NCI-H1436 (cell line): ENCODE results near the gene GP9.
A peak's percentile ranks its signal among the peaks of the same experiment; 100 is the strongest.
"Not testable (repeated sequence)": the region's sequence is repeated elsewhere in the genome, so short reads cannot be mapped to it uniquely, and the experiment has no call there.

ENCODE experiments used
- DNase-seq: peaks from one replicate; lab custom pipeline; 2025; lab: John Stamatoyannopoulos, UW

GP9 gene

DNA sequence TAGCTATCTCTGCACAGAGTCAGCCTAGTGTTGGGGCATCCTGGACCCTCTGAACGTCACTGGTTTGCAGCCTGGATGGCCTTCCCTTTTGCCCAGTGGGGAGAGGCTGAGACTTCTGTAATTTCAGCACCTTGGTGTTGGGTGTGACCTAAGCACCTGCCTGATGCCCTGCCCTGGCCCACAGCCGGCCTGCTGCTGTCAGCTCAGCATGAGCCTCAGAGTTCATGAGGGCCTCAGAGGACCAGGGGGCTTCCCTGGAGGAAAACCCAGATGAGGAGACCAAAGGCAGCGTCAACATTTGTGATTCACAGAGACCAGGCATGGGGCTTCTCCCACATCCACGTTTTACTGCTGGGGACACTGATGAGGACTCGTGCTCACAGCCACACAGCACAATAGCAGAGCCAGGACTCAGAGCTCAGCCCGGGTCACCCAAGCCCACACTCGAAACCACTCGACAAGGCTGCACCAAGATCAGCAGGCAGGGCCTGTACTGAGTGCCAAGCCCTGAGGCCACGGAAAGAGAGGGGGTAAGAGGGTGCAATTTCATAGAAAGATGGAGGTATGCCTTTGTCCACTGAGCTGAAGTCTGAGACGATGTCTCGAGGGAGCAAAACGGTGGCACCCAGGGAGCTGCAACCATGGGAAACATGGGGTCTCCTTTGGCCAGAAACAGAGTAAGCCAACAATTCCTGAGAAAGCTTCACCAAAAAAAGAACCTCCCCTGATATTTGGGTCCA, 9.9 kb upstream of the GP9 start:
- DNase-seq: no peak

DNA sequence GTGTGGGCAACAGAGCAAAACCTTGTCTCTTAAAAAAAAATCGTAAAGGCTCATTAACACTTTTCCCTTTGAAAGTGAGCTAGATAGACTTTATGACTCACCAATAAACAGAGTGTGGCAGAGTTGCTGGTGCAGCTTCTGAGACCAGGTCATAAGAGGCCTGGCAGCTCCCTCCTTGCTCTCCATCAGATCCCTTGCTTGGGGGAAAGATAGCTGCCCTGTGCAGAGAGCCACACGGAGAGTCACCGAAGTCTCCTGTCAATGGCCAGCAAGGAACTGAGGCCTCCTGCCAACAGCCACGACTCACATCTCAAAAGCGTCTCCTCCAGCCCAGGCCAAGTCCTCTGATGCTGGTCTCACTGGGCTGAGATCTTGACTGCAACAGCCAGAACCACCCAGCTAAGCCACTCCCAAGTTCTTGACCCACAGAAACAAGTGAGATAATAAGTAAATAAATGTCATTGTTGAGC, 8.7 kb upstream of the GP9 start:
- no peak for DNase-seq

DNA sequence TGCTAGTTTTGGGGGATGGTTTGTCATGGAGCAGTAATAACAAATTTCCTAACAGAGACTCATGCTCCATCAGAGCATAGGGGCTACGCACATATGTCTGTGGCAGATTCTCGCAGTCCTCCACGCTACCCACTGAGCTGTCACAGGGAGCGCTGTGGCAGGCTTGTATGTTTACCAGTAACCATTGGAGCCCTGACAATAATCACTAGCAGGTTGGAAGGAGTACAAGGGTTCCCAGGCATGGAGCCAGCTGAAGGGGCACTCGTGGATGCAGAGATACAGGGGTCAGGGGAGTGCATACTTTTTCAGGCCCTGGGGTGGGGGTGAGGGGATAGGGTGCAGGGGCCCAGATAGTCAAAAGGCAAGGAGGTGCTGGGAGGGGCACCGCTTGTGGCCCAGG, 7.9 kb upstream of the GP9 start:
- no peak for DNase-seq

DNA sequence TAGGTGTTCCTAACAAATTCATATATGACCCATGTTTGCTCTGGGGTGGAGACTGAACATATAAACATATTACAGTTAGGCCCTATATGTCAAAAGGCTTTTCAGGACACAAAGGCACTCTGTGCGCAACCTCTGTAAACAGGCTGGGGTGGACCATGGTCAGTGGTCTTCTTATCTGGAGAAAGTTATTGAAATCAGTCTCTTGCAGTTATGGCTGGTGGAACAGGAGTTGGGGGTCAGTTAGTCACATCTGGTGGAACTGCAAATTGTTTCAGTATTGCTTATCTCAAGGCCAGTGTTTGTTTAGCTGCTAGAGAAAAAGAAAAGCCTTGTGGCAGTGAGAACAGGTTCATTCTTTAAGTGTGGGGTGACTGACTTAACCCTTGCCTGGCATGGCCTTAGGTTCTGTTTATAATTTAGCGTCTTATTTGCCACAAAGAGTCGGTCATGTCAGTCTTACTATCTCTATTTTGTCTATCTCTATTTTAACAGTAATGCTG, 5.9 kb upstream of the GP9 start:
- no peak for DNase-seq

DNA sequence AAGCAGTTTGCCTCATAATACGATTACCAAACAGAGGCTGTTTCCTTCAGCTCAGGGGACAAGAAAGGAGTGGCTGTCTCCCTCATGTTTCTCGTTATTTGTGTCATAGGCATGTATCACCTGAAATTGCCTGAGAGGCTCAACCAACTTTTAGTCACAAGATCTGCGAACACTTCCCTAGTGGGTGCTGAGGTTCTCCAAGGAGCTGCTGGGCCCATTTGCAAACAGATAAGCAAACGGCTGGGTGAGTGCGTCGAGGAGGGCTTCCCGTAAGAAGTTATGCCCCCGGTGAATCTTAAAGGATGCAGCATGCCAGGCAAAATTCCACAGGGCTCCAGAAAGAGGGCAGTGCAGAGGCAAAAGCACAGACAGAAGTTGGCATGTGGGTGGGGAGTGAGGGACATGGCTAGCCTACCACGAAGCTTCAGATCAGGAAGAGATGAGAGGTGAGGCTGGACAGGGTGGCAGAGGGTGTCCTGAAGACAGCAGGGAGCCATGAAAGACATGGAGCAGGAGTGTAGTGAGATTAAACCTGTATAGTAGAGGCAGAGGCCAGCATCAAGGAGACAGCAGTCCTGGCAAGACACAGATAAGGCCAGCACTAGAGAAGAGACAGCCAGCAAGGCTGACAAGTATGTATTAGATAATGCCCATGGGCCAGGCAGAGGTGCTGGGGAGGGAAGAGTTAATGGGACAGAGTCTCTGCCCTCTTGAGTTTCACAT, 4.0 kb upstream of the GP9 start:
- no peak for DNase-seq

DNA sequence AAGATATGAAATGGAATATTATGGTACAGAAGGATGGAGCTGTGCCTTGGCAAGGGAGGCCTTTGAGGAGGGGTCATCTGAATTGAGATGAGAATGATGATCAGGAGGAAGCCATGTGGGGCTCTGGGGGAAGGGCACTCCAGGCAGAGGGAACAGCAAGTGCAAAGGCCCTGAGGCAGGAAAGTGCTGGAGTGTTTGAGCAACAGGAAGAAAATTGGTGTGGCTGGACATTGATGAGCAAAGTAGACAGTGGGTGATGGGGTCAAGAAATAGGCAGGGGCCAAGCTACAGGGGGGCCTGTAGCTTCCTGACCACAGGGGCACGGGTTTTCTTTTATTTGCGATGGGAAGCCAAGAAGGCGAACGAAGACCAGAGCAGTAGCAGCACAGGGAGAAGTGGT, 3.3 kb upstream of the GP9 start:
- no peak for DNase-seq

DNA sequence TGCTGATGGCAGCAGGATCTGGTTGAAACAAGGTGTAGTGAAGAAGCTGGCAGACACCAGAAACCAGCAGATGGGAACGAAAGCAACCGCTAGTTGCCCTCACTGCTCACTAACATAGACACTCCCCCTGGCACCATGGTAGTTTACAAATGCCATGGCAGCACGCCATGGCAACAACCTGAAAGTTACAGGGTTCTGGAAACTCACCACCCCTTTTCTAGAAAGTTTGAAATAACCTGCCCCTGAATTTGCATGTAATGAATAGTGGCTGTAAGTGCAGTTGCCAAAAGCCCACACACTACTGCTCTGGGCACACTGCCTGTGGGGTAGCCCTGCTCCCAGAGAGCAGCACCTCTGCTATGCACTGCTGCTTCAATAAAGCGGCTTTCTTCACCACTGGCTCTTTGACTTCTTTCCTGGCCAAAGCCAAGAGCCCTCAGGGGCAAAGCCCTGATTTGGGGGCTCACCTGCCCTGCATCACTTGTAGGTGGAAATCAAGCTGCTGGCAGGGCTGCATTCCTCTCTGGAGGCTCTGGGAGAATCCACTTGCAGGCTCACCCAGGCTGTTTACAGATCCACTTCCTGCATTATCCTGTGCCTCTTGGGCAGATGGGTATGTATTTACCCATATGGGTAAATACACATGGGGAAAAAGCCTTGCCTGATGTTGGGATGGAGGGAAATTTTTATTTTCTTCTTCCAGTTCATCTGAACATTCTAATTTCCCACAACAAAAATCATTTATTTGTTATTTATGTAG, 2.0 kb upstream of the GP9 start:
- DNase-seq: peak; percentile 10

DNA sequence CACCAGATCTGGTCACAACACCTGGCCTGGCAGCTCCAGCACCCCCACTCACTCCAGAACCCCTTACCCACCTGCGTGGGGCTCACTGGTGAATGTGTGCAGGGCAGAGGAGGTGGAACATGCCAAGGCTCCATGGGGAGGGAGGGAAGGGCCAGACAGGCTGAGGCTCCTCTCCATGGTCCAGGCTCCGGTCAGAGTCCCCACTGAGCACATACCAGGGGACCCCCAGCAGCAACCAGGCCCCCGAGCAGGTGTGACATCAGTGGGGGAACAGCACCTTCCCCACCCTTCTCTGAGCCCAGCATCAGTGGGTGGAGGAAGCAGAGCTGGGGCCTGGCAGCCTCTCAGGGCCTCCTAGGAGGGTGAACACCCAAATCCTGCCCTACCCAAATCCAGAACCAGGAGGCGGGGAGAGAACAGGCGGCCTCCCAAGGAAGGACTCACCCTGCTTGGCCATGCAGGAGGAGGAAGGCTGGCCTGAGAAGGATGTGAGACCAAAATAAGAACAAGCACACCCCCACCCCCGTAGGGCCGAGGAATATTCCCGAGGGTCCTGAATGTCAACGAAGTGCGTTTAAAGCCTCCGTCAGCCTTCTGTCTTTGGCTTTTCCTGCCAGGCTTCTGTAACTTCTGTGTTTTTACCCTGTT, 1.1 kb upstream of the GP9 start:
- DNase-seq: no peak

DNA sequence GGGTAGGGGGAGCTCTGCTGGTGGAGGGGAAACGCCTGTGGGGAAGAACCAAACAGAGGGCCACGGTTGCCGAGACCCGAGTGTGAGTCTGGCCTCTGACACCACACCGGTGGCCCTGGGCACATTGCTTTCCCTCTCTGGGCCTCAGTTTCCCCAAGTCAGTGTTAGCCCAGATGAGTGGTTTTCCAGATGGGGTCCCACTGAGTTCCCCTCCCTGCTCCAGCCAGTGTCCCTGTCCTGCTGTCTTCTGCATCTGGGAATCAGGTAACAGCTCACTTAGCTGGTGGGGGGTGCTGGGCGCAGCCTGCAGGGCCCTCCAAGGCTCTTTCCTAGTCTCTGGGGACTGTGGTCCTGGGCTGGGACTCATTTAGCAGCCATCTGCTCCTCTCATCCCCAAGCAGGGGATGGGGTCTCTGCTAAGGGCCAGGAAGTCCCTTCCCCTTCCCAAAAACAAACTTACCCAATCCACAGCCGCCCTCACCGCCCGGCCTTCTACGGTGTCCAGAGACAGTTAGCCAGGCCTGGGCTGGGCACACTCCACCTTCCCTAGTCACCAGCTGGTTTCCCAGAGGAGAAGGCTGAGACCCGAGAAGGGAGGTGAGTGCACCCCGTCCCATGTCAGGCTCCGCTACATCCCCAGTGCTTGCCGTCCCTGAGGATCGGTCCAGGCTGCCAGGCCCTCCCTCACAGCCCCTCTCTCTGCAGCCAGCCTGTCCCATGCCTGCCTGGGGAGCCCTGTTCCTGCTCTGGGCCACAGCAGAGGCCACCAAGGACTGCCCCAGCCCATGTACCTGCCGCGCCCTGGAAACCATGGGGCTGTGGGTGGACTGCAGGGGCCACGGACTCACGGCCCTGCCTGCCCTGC, 676 bp downstream of the GP9 start:
- DNase-seq: no peak

DNA sequence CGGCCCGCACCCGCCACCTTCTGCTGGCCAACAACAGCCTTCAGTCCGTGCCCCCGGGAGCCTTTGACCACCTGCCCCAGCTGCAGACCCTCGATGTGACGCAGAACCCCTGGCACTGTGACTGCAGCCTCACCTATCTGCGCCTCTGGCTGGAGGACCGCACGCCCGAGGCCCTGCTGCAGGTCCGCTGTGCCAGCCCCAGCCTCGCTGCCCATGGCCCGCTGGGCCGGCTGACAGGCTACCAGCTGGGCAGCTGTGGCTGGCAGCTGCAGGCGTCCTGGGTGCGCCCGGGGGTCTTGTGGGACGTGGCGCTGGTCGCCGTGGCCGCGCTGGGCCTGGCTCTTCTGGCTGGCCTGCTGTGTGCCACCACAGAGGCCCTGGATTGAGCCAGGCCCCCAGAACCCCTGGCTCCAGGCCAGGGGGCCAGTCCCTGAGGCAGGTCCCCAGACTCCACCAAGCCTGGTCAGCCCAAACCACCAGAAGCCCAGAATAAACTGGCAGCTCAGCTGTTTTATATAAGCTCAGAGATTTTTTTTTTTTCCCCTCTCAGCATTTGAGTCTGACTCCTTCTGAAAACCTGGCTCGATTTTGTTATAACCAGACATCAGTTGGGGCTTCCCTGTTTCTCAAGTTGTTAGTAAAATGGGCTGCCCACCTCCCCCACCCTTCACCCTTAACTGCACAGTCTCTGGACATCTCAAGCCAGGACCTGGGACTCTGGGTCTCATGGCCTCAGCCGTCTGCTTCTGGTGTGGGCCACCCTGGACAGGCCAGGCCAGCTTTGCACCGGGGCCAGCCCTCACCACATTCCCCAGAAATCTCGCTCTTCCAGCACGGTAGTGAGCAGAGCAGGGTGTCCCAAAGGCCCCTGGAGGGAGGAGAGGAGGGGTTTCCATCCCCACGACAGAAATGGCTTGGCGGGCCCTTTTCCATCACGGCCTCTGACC, 1.6 kb downstream of the GP9 start:
- DNase-seq: no peak

DNA sequence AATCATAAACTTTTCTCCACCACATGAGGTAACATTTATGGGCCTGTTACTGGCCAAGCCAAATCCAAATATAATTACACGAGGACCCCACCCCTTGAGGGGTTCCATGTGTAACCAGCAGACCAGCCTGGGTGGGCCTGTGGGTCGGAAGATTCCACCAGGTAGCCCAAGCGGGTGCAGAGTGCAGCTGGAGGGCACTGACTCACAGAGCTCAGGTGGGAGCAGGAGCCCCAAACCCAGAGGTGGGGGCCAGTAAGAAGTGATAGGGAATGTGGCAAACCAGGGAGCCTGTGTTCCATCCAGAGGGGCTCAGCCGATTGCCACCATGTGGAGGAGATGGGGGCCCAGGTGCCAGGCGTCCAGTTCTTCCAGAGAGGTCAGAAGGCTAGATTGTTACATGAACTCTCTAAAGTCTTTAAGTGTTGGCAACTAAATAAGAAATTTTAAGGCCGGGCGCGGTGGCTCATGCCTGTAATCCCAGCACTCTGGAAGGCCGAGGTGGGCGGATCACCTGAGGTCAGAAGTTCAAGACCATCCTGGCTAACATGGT, 2.6 kb downstream of the GP9 start:
- DNase-seq: no peak

DNA sequence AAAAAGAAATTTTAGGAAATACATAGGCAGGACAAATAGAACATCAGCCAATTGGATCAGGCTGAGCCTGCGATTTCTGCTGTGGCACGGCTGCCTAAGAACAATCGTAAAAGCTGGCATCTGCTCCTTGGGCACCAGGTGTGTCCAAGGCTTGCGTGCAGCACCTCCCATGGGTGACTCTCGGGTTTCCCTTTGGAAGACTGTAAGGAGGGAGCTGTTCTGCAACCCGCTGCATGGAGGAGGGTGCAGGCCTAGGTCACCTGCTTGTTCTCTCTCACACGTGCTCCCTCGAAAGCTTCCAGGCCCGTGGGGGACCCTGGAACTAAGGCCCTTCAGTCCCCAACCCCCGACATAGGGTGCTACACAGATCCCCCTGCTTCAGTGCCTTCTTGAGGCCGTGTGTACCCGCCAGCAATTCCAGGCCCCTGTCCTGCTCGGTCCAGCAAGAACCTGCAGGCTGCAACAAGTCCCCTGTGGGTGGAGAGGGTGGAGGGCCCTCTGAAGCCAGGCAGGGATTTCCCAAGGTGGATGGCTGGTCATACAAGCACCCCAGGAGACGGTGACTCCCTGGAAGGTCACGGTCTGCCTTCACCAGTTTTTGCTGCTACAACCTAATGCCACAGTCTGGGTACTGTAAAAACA, 3.4 kb downstream of the GP9 start:
- peak; percentile 6 for DNase-seq

DNA sequence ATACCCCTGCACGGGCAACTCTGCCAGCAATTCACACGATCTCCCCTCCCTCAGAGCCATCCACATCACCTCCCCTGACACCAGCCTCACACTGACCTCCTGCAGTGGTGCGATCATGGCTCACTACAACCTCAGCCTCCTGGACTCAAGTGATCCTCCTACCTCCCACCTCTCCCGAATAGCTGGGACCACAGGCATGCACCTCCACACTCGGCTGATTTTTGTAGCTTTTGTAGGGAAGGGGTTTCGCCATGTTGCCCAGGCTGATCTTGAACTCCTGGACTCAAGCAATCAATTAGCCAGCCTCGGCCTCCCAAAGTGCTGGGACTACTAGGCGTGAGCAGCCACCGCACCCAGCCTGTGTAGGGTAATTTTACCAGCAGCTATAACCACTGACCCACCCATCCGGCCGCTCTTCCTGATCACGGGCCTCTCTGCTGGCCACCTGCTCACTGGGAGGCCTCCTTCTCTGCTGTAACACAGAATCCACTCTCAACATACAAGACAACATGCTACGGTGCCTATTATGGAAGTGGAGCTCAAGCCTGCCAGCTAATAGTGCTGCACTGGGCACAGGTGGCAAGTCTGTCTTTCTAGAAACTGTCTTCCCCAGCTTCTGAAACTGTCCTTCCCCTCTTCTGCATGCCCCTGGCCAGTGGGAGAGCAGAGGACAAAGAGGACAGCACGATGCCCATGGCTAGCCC, 4.6 kb downstream of the GP9 start:
- DNase-seq: no peak

DNA sequence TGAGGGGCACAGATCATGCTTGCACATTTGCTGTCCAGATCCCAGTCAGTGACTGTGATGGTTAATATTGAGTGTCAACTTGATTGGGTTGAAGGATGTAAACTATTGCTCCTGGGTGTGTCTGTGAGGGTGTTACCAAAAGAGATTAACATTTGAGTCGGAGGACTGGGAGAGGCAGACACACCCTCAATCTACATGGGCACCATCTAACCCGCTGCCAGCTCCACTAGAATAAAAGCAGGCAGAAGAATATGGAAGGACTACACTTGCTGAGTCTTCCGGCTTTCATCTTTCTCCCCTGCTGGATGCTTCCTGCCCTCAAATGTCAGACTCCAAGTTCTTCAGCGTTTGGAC, 5.1 kb downstream of the GP9 start:
- DNase-seq: no peak

DNA sequence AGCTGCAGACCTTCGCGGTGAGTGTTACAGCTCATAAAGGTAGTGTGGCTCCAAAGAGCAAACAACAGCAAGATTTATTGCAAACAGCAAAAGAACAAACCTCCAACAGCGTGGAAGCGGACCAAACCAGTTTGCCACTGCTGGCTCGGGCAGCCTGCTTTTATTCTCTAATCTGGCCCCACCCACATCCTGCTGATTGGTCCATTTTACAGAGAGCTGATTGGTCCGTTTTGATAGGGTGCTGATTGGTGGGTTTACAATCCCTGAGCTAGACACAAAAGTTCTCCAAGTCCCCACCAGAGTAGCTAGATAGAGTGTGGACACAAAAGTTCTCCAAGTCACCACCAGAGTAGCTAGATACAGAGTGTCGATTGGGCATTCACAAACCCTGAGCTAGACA, 7.1 kb downstream of the GP9 start:
- not testable (repeated sequence) for DNase-seq

DNA sequence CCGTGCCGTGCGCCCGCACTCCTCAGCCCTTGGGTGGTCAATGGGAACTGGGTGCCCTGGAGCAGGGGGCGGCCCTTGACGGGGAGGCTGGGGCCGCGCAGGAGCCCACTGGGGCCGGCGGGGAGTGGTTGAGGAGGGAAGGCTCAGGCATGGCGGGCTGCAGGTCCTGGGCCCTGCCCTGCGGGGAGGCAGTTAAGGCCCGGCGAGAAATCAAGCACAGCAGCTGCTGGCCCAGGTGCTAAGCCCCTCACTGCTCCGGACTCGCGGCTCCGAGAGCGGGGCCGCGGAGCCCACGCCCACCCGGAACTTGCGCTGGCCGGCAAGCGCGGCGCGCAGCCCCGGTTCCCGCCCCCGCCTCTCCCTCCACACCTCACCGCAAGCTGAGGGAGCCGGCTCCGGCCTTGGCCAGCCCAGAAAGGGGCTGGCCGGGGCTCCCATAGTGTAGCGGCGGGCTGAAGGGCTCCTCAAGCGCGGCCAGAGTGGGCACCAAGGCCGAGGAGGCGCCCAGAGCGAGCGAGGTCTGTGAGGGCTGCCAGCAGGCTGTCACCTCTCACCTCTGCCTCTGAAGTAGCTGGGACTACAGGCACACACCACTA, 7.8 kb downstream of the GP9 start:
- no peak for DNase-seq

DNA sequence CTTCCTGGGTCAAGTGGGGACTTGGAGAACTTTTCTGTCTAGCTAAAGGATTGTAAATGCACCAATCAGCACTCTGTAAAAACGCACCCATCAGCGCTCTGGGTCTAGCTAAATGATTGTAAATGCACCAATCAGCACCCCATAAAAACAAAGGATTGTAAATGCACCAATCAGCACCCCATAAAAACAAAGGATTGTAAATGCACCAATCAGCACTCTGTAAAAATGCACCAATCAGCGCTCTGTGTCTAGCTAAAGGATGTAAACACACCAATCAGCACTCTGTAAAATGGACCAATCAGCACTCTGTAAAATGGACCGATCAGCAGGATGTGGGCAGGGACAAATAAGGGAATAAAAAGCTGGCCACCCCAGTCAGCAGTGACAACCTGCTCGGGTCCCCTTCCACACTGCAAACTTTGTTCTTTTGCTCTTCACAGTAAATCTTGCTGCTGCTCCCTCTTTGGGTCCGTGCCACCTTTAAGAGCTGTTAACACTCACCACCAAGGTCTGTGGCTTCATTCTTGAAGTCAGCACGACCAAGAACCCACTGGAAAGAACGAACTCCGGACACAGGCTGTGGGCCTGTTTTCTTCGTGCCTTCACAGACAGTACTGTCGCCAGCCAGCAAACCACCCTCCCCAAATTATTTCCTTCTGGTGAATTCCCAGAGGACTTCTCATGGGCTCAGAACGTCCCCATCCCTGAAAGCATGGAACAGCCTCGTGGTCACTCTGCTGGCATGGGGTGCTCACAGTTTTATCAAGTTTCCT, 8.9 kb downstream of the GP9 start:
- DNase-seq: not testable (repeated sequence)
